GM12873 (cell line): Measurements from ENCODE around the gene MOB3B.

ENCODE experiments used
- TF ChIP-seq, protein P1 (sequence below): IDR thresholded peaks from 2 replicates; pipeline ENCODE4 v1.5.1; 2012; ENCODE audit warnings: low read depth, mild to moderate bottlenecking, moderate library complexity, low read length, control low read depth; ENCODE audit not compliant: insufficient read depth; ENCODE audit errors: missing control alignments

Gene MOB3B

DNA sequence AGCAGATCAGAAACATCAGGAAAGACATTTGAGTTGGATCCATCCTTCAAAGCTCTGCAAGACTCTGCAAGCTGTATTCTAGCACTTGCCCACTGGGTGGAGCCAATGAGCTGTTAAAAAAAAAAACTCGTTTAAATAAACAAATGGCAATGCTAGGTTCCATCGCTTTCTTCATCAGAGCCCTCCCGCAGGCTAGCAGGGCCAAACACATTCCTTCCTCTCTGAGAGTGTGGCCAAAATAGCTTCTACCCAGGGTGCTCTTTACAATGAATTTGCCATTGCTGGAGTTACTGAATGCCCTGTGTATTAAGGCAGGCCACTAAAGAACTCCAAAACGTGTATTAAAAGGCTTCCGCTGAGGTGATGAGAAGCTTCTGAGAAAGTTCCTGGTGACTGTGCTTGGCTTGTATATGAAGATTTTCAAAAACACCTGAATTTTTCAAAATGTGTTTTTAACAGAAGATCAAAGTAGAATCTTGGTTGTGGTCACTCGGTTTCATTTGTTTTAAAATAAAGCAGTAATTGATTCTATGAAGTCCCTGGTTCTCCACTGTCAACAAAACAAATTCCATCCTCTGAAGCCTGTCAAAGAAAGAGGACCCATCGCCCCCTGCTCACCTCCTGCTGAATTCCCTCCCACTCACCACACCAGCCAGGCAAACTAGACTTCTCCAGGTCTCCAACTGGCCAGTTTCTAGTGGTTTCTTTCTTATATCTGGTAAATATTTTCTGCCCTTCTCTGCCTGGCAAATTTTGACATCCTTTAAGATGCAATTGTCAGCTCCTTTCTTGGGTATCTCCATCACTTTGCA, 196.2 kb downstream of the MOB3B start:
- TF ChIP-seq, protein P1, sequence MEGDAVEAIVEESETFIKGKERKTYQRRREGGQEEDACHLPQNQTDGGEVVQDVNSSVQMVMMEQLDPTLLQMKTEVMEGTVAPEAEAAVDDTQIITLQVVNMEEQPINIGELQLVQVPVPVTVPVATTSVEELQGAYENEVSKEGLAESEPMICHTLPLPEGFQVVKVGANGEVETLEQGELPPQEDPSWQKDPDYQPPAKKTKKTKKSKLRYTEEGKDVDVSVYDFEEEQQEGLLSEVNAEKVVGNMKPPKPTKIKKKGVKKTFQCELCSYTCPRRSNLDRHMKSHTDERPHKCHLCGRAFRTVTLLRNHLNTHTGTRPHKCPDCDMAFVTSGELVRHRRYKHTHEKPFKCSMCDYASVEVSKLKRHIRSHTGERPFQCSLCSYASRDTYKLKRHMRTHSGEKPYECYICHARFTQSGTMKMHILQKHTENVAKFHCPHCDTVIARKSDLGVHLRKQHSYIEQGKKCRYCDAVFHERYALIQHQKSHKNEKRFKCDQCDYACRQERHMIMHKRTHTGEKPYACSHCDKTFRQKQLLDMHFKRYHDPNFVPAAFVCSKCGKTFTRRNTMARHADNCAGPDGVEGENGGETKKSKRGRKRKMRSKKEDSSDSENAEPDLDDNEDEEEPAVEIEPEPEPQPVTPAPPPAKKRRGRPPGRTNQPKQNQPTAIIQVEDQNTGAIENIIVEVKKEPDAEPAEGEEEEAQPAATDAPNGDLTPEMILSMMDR = peak; percentile 86

- TF ChIP-seq, protein P1 = no peak
These were observed 198.2 kb downstream of the MOB3B start for GRCh38 chr9:27331393-27331792.

DNA sequence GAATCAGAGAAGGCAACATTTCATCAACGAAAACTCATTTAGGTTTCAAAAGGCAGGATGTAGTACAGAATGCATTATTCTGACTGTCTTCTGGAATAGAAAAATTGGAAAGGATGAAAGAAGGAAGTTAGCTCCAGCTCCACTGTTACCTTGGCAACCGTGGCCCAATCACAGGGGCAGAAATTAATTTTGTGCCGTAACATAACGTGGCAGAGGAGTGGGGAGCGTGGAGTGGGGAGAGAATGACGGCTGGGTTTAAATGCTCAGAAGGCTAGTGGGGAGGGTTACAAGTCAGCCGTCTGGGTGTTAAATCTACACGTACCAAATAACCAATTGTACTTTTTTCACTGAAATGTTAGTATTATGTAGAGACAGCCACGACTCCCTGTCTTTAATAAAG, 200.3 kb downstream of the MOB3B start:
- TF ChIP-seq, protein P1 = no peak

GRCh38 chr9:27328483-27328882, 201.1 kb downstream of the MOB3B start:
- TF ChIP-seq, protein P1 = no peak

- TF ChIP-seq, protein P1 = no peak
These were observed 218.4 kb downstream of the MOB3B start for GRCh38 chr9:27311184-27311583.

- TF ChIP-seq, protein P1 = no peak
These were observed 219.0 kb downstream of the MOB3B start for GRCh38 chr9:27310582-27310981.

DNA sequence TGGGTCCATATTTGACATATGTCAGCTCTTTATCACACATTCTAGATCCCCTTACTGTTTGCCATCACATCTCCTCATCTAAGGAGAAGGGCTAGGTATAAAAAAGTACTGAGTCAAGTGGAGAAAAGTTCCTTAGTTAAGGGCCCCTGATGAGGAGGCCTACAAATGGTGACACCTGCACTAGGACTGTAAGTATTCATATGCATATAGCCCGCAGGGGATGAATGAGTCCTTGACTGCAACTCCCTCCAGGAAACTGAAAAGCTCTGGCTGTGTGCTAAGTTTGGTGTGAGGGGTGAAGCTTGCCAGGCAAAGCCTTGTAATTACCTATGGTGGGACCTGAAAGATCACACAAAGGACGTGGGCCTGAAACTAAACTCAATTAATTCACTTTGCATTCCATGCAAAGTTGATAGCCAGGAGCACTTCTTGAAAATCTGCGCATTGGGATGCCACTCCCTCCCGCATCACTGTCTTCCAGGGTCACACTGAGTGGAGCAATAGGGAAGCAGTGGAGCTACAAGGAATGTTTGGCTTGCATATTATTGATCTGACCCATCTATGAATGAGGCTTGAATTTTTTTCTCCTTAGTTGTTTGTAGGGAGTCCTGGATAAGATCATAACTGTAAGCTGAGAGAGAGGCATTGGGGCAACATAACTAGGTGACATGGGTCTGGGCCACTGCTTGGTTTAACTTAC, 220.8 kb downstream of the MOB3B start:
- TF ChIP-seq, protein P1 = no peak
